HCT116 (cell line): Measurements from ENCODE around the gene PLCL2. TPM values are rescaled to one million over a fixed set of nuclear protein-coding genes. Genes with fewer than 3 reads are reported as not detected.

Experiments
- ATAC-seq: fragments of 200-7000 bp; cut with Tn5 transposase; 2 replicates; pipeline ENCODE4 v1.9.1; 2020; ENCODE audit warnings: mild to moderate bottlenecking, moderate library complexity
- BruUV-seq: library from RNA; stranded (reverse); fragments of 400-500 nt; replicated peaks from 2 replicates; lab custom pipeline; 2021; lab: Mats Ljungman, UMichigan
- CTCF ChIA-PET: fragments of 300-600 bp; sonication (Branson Sonifier 250); formaldehyde crosslinking; loops from one replicate; lab custom pipeline; 2021; ENCODE audit warnings: antibody characterized with exemption; lab: Charles Lee
- POLR2A ChIA-PET: fragments of 300-600, 350-600 bp; sonication (Branson Sonifier 250); formaldehyde crosslinking; loops from one replicate; lab custom pipeline; 2021; ENCODE audit warnings: antibody characterized with exemption; lab: Charles Lee
- RAD21 ChIA-PET, 2 experiments: fragments of 300-600 bp; sonication (Branson Sonifier 250); formaldehyde crosslinking; loops; one replicate each; lab custom pipeline; 2023; ENCODE audit warnings: low total read pairs in 2 of 2; ENCODE audit not compliant: uncharacterized antibody in 2 of 2, unreplicated experiment in 2 of 2, low non-redundant PET in 1 of 2; lab: Charles Lee
- DNase-seq: peaks from one replicate; pipeline ENCODE4 v3.0.0-alpha.2; 2010; ENCODE audit warnings: low read depth, low spot score
- H2AFZ ChIP-seq: fragments of 200-600 bp; shearing (Covaris generic), sonication (generic); 2 replicates; pipeline ENCODE4 v1.6.1; 2017; ENCODE audit warnings: low read depth, mixed run types, mixed read lengths, antibody characterized with exemption, low read length; ENCODE audit not compliant: poor library complexity, severe bottlenecking
- H3K27ac ChIP-seq: 2 replicates; pipeline ENCODE4 v1.5.1; 2012; ENCODE audit warnings: low read depth, low read length
- H3K27me3 ChIP-seq: fragments of 200-600 bp; sonication (generic); 2 replicates; pipeline ENCODE4 v1.6.1; 2016; ENCODE audit warnings: mixed run types, low read length, mixed read lengths; ENCODE audit not compliant: insufficient read depth
- H3K36me3 ChIP-seq, 2 experiments: fragments of 200-500 bp in 1 of 2; fragments of 200-600 bp in 1 of 2; sonication (Bioruptor generic) in 1 of 2; sonication (generic) in 1 of 2; 2 replicates each; pipeline versions ENCODE4 v1.5.1 to v1.6.1; 2014 to 2016; ENCODE audit warnings: low read length in 2 of 2, inconsistent platforms in 1 of 2, mixed read lengths in 1 of 2, mixed run types in 1 of 2; ENCODE audit not compliant: insufficient read depth in 2 of 2, control insufficient read depth in 1 of 2
- H3K4me1 ChIP-seq, 2 experiments: fragments of 200-600 bp in 1 of 2; sonication (generic) in 1 of 2; 2 replicates each; pipeline versions ENCODE4 v1.5.1 to v1.6.1; 2012 to 2017; ENCODE audit warnings: low read length in 2 of 2, inconsistent platforms in 1 of 2, mild to moderate bottlenecking in 1 of 2, mixed read lengths in 1 of 2, mixed run types in 1 of 2, moderate library complexity in 1 of 2; ENCODE audit not compliant: insufficient read depth in 2 of 2, control insufficient read depth in 1 of 2
- H3K4me2 ChIP-seq: fragments of 200-600 bp; sonication (generic); 2 replicates; pipeline ENCODE4 v1.6.1; 2017; ENCODE audit warnings: mixed run types, low read length, mixed read lengths
- H3K4me3 ChIP-seq, 2 experiments: fragments of 200-600 bp in 1 of 2; sonication (generic) in 1 of 2; replicated peaks in 1 of 2; 2 replicates each; pipeline ENCODE4 v1.5.1; 2011 to 2016; ENCODE audit warnings: low read length in 2 of 2, control low read depth in 1 of 2, low read depth in 1 of 2, mild to moderate bottlenecking in 1 of 2, mixed read lengths in 1 of 2, mixed run types in 1 of 2
- H3K79me2 ChIP-seq: fragments of 200-600 bp; sonication (generic); 2 replicates; pipeline ENCODE4 v1.6.1; 2017; ENCODE audit warnings: mild to moderate bottlenecking, mixed run types, low read length, moderate library complexity, mixed read lengths; ENCODE audit not compliant: insufficient read depth
- H3K9ac ChIP-seq: fragments of 200-600 bp; sonication (generic); 2 replicates; pipeline ENCODE4 v1.6.1; 2016; ENCODE audit warnings: low read length, mixed read lengths
- H3K9me2 ChIP-seq: fragments of 200-600 bp; sonication (generic), shearing (Covaris generic); 2 replicates; pipeline ENCODE4 v1.6.1; 2017; ENCODE audit warnings: mixed run types, mild to moderate bottlenecking, moderate library complexity; ENCODE audit not compliant: insufficient read depth
- H3K9me3 ChIP-seq, 2 experiments: fragments of 200-500 bp in 1 of 2; fragments of 200-600 bp in 1 of 2; sonication (Bioruptor generic) in 1 of 2; sonication (generic) in 1 of 2; 2 replicates each; pipeline ENCODE4 v1.6.1; 2014 to 2017; ENCODE audit warnings: low read length in 2 of 2, mixed read lengths in 2 of 2, inconsistent platforms in 1 of 2, low read depth in 1 of 2, mild to moderate bottlenecking in 1 of 2, mixed run types in 1 of 2, moderate library complexity in 1 of 2; ENCODE audit not compliant: control insufficient read depth in 1 of 2, insufficient read depth in 1 of 2
- H4K20me1 ChIP-seq: fragments of 200-600 bp; sonication (generic), shearing (Covaris generic); 2 replicates; pipeline ENCODE4 v1.6.1; 2017; ENCODE audit warnings: mixed run types, mild to moderate bottlenecking, moderate library complexity; ENCODE audit not compliant: insufficient read depth
- CBX3 ChIP-seq: IDR thresholded peaks from 2 replicates; pipeline ENCODE4 v1.6.1; 2012; ENCODE audit warnings: low read depth
- CEBPB ChIP-seq: IDR thresholded peaks from 2 replicates; pipeline ENCODE4 v1.6.1; 2012; ENCODE audit warnings: low read depth
- EGR1 ChIP-seq: IDR thresholded peaks from 2 replicates; pipeline ENCODE4 v1.6.1; 2012; ENCODE audit warnings: low read depth
- ELF1 ChIP-seq: IDR thresholded peaks from 2 replicates; pipeline ENCODE4 v1.6.1; 2012; ENCODE audit warnings: low read depth, borderline replicate concordance
- EZH2 ChIP-seq: fragments of 200-600 bp; sonication (generic); IDR thresholded peaks from 2 replicates; pipeline ENCODE4 v1.6.1; 2017; ENCODE audit warnings: antibody characterized with exemption, mixed run types
- EZH2phosphoT487 ChIP-seq: fragments of 200-600 bp; IDR thresholded peaks from 2 replicates; pipeline ENCODE4 v1.6.1; 2018; ENCODE audit warnings: antibody characterized with exemption, borderline replicate concordance
- FOSL1 ChIP-seq: IDR thresholded peaks from 2 replicates; pipeline ENCODE4 v1.6.1; 2012; ENCODE audit warnings: low read depth
- JUND ChIP-seq: IDR thresholded peaks from 2 replicates; pipeline ENCODE4 v1.6.1; 2012
- RAD21 ChIP-seq: IDR thresholded peaks from 2 replicates; pipeline ENCODE4 v1.6.1; 2012; ENCODE audit warnings: low read depth, mild to moderate bottlenecking
- SP1 ChIP-seq: IDR thresholded peaks from 2 replicates; pipeline ENCODE4 v1.6.1; 2012; ENCODE audit warnings: low read depth
- TCF7L2 ChIP-seq: IDR thresholded peaks from 2 replicates; pipeline ENCODE4 v1.7.0; 2011; ENCODE audit warnings: borderline replicate concordance, inconsistent platforms; ENCODE audit not compliant: insufficient read depth, insufficient read length; ENCODE audit errors: extremely low read depth
- YY1 ChIP-seq: IDR thresholded peaks from 2 replicates; pipeline ENCODE4 v1.6.1; 2011; ENCODE audit warnings: low read length, low read depth, moderate library complexity, mild to moderate bottlenecking; ENCODE audit not compliant: insufficient replicate concordance; ENCODE audit errors: extremely low read depth
- ZFX ChIP-seq: fragments of 450-650 bp; IDR thresholded peaks from 2 replicates; pipeline ENCODE4 v1.6.1; 2017
- ZNF274 ChIP-seq: fragments of 200-500 bp; sonication (Bioruptor generic); IDR thresholded peaks from 2 replicates; pipeline ENCODE4 v1.6.1; 2014; ENCODE audit warnings: mild to moderate bottlenecking, low read depth, low read length, inconsistent platforms
- intact Hi-C: fragments of 100-400 bp; cut with micrococcal nuclease; formaldehyde crosslinking; loops from 2 replicates; pipeline ENCODE4 v1.10.0; 2022
- total RNA-seq: library from RNA; stranded (reverse); gene quantifications from one replicate; pipeline ENCODE4 v1.2.1, GENCODE V29; 2021; ENCODE audit not compliant: unreplicated experiment
- TF ChIP-seq, protein P1 (sequence below): IDR thresholded peaks from 2 replicates; pipeline ENCODE4 v1.6.1; 2012
- TF ChIP-seq, protein P2 (sequence below): IDR thresholded peaks from 2 replicates; pipeline ENCODE4 v1.6.1; 2012
- TF ChIP-seq, protein P3 (sequence below), 3 experiments: fragments of 200-600 bp in 1 of 3; sonication (generic) in 1 of 3; IDR thresholded peaks in 2 of 3; conservative IDR thresholded peaks in 1 of 3; 2 replicates each; pipeline ENCODE4 v1.5.1; 2012 to 2017; ENCODE audit warnings: low read depth in 2 of 3, low read length in 2 of 3, antibody characterized with exemption in 1 of 3, borderline replicate concordance in 1 of 3, control low read depth in 1 of 3, mild to moderate bottlenecking in 1 of 3, mixed read lengths in 1 of 3, mixed run types in 1 of 3, moderate library complexity in 1 of 3; ENCODE audit not compliant: insufficient read depth in 1 of 3

PLCL2 gene
- total RNA-seq, 1 experiment from 2014 or later, result 2.2 TPM

DNA sequence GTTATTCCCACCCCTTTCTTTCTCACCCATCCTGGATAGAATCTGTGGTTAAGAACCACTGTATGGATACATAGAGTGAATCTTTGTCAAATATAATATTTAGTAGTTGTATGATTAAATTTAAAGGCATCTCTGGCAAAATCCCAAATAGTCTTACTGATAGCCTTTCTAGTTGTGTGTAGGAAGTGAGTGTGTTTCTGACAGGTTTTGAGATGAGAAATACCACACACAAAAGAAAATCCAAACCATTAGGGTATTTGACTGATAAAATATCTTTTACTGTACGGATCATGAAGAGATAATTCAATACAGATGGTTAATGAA, 44.7 kb upstream of the PLCL2 start:
- intact Hi-C loops, result no loop called here
- Histone ChIP-seq H2AFZ (no peak overlapping the region), H3K79me2 (no peaks in the 10 kb centered on the region), H4K20me1 (no peaks in the 10 kb centered on the region), H3K27ac (no peak overlapping the region), H3K4me3 (no peak overlapping the region), H3K9ac (no peak overlapping the region), H3K36me3 (no peaks in the 10 kb centered on the region), H3K4me1 (no peaks in the 10 kb centered on the region), H3K4me2 (no peak overlapping the region), H3K9me3 (no peaks in the 10 kb centered on the region), H3K27me3 (no peaks in the 10 kb centered on the region), H3K9me2 (no peaks in the 10 kb centered on the region)
- ChIA-PET CTCF (no interaction called here), POLR2A (no interaction called here), RAD21 (no interaction called here)
- no peak for TF ChIP-seq SP1
- TF ChIP-seq YY1, result no peak
- no peak for TF ChIP-seq EZH2phosphoT487
- TF ChIP-seq CEBPB, result no peak
- TF ChIP-seq EGR1, result no peak
- no peak for TF ChIP-seq ELF1
- no peak for TF ChIP-seq JUND
- no peak for TF ChIP-seq EZH2
- TF ChIP-seq RAD21, result no peak
- no peak for TF ChIP-seq ZNF274
- TF ChIP-seq ZFX, result no peak
- TF ChIP-seq, protein P1, sequence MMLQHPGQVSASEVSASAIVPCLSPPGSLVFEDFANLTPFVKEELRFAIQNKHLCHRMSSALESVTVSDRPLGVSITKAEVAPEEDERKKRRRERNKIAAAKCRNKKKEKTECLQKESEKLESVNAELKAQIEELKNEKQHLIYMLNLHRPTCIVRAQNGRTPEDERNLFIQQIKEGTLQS, result no peak
- no peak for TF ChIP-seq FOSL1
- TF ChIP-seq, protein P2, sequence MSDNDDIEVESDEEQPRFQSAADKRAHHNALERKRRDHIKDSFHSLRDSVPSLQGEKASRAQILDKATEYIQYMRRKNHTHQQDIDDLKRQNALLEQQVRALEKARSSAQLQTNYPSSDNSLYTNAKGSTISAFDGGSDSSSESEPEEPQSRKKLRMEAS, result no peak
- TF ChIP-seq, protein P3, sequence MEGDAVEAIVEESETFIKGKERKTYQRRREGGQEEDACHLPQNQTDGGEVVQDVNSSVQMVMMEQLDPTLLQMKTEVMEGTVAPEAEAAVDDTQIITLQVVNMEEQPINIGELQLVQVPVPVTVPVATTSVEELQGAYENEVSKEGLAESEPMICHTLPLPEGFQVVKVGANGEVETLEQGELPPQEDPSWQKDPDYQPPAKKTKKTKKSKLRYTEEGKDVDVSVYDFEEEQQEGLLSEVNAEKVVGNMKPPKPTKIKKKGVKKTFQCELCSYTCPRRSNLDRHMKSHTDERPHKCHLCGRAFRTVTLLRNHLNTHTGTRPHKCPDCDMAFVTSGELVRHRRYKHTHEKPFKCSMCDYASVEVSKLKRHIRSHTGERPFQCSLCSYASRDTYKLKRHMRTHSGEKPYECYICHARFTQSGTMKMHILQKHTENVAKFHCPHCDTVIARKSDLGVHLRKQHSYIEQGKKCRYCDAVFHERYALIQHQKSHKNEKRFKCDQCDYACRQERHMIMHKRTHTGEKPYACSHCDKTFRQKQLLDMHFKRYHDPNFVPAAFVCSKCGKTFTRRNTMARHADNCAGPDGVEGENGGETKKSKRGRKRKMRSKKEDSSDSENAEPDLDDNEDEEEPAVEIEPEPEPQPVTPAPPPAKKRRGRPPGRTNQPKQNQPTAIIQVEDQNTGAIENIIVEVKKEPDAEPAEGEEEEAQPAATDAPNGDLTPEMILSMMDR (IDR thresholded peaks at IDR 0.05 in 2 of 3, conservative IDR thresholded peaks at IDR 0.05 in 1 of 3; ENCODE audit: borderline replicate concordance in 1 of 3, insufficient read depth in 1 of 3, low read depth in 2 of 3, low read length in 2 of 3), result no peak
- no peak for TF ChIP-seq TCF7L2
- no peak for TF ChIP-seq CBX3
- DNase-seq (no peak), ATAC-seq (no peak)
- BruUV-seq, result no TSS peak
